Esophagus (tissue), 2 donors: ENCODE results near the gene EIF2S2. TPM values are rescaled to one million over a fixed set of nuclear protein-coding genes. Genes with fewer than 3 reads are reported as not detected.

Source experiments
- H3K27ac ChIP-seq, 2 donors: one replicate each; pipeline ENCODE4 v1.5.1; 2013; ENCODE audit warnings: low read depth in 2 of 2, mild to moderate bottlenecking in 2 of 2, inconsistent platforms in 1 of 2, low read length in 1 of 2, moderate library complexity in 1 of 2
- H3K27me3 ChIP-seq, 2 donors: one replicate each; pipeline ENCODE4 v1.6.1; 2013; ENCODE audit warnings: low read length in 2 of 2, control low read depth in 1 of 2, mild to moderate bottlenecking in 1 of 2; ENCODE audit not compliant: insufficient read depth in 2 of 2, control insufficient read depth in 1 of 2
- H3K36me3 ChIP-seq, 2 donors: one replicate each; pipeline ENCODE4 v1.6.1; 2013; ENCODE audit warnings: low read length in 1 of 2; ENCODE audit not compliant: control insufficient read depth in 2 of 2, insufficient read depth in 2 of 2
- H3K4me1 ChIP-seq, 2 donors: one replicate each; pipeline ENCODE4 v1.6.1; 2013; ENCODE audit warnings: low read length in 1 of 2; ENCODE audit not compliant: control insufficient read depth in 2 of 2, insufficient read depth in 2 of 2
- H3K4me3 ChIP-seq, 2 donors: one replicate each; pipeline ENCODE4 v1.5.1; 2013; ENCODE audit warnings: low read length in 2 of 2, mild to moderate bottlenecking in 2 of 2, low read depth in 1 of 2, moderate library complexity in 1 of 2
- H3K9me3 ChIP-seq, 2 donors: one replicate each; pipeline ENCODE4 v1.6.1; 2013; ENCODE audit warnings: mild to moderate bottlenecking in 2 of 2, low read depth in 1 of 2, low read length in 1 of 2, moderate library complexity in 1 of 2; ENCODE audit not compliant: control insufficient read depth in 2 of 2, insufficient read depth in 1 of 2
- WGBS, 2 donors: extraction: QIAGEN DNeasy Blood & Tissue Kit; methylation state at CpG; one replicate each; pipeline ENCODE4 v1.1.7; 2013; 5-methylcytosine and 5-hydroxymethylcytosine counted together
- polyA plus RNA-seq, 2 donors: library from polyadenylated mRNA; stranded (reverse); fragments of 200-250 nt; gene quantifications; one replicate each; pipeline ENCODE4 v1.2.3, GENCODE V29; 2013
- donor health status: healthy with polysubstance abuse.
- donor health status: Bipolar disorder and iron deficiency.

The EIF2S2 gene
- polyA plus RNA-seq, 2 donors = 25.7 to 62.3 TPM

DNA sequence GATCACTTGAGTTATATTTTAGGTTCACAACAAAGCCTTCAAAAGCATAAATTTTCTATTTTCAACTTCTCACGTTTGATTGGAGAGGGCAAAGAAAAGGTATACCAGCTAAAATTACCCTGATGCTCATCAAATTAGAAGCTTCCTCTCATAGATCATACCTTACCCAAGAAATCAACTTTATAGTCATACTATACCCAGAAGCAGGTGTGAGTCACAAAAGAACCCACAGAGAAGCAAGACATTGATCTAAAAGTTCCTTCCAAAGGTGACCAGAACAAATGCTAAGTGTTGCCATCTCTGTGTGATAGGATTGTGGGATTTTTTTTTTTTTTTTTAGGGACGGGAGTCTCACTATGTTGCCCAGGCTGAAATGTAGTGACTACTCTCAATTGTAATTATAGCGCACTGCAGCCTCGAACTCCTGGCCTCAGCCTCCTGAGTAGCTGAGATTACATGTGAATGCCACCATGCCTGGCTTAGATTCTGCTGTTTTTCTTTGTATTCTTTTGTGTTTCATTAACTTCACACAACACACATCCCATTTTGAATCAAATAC lies 3.3 kb downstream of the EIF2S2 start:
- Histone ChIP-seq H3K36me3 (peaks cover 4 to 10% of the 10 kb centered on the region in 2 donors), H3K9me3 (no peaks in the 10 kb centered on the region), H3K27me3 (no peaks in the 10 kb centered on the region), H3K4me3 (no peak overlapping the region), H3K27ac (no peak overlapping the region), H3K4me1 (no peaks in the 10 kb centered on the region)
- 77% methylated on average over 4 of the region's 4 CpGs for WGBS, 2 donors

DNA sequence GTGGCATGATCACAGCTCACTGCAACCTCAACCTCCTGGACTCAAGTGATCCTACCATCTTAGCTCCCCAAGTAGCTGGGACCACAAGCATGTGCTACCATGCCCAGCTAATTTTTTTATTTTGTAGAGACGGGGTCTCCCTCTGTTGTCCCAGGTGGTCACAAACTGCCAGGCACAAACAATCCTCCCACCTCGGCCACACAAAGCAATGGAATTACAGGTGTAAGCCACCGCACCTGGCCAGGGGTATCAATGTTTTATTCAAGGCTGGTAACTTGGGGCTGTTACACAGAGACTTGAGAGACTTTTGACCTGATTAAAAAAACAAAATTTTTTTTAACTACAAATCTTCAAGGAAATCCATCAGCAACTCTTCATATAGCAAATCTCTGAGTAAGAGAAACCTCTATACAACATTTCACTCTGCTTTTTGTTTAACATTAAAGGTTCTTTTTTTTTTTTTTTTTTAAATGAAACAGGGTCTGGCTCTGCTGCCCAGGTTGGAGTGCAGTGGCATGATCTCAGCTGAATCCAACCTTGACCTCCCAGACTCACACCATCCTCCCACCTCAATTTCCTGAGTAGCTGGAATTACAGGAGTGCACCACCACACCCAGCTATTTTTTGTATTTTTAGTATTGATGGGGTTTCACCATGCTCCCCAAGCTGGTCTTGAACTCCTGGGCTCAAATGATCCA lies 5.9 kb downstream of the EIF2S2 start:
- H3K27ac ChIP-seq = no peak overlapping the region
- H3K9me3 ChIP-seq = no peaks in the 10 kb centered on the region
- H3K4me3 ChIP-seq = no peak overlapping the region
- H3K4me1 ChIP-seq = no peaks in the 10 kb centered on the region
- no peaks in the 10 kb centered on the region for H3K27me3 ChIP-seq
- 93 to 97% methylated on average over 3 of the region's 3 CpGs for WGBS, 2 donors
- H3K36me3 ChIP-seq = peaks cover 6 to 18% of the 10 kb centered on the region in 2 donors

GRCh38 chr20:34104059-34104458 lies 8.0 kb downstream of the EIF2S2 start:
- 87 to 91% methylated on average over 3 of the region's 3 CpGs for WGBS, 2 donors
- no peaks in the 10 kb centered on the region for H3K4me1 ChIP-seq
- H3K4me3 ChIP-seq = no peak overlapping the region
- H3K27ac ChIP-seq = no peak overlapping the region
- no peaks in the 10 kb centered on the region for H3K27me3 ChIP-seq
- no peaks in the 10 kb centered on the region for H3K9me3 ChIP-seq
- peaks cover 6 to 23% of the 10 kb centered on the region in 2 donors for H3K36me3 ChIP-seq

DNA sequence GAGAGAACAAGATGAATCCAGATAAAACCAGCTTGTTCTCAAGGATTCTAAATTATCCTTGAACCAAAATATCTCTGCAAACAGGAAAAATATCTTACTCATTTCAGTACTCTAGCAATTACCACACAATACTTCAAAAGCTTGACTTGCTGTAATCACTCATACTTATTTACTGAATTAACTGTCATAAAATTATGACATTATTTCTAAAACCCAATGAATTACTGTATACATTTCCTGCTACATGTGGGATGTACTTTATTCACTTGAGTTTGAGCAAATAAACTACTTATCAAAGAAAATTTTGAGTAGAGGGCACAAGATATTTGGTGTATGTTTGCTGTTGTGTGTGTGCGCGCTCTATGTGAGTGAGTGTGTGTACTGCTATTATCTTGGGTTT lies 9.7 kb downstream of the EIF2S2 start:
- no peaks in the 10 kb centered on the region for H3K4me1 ChIP-seq
- no peak overlapping the region for H3K4me3 ChIP-seq
- no peak overlapping the region for H3K27ac ChIP-seq
- no peaks in the 10 kb centered on the region for H3K9me3 ChIP-seq
- 96 to 98% methylated on average over 2 of the region's 2 CpGs for WGBS, 2 donors
- peaks cover 6 to 23% of the 10 kb centered on the region in 2 donors for H3K36me3 ChIP-seq
- no peaks in the 10 kb centered on the region for H3K27me3 ChIP-seq

- whole genome bisulfite sequencing, 2 donors = 53 to 75% methylated on average over 3 of the region's 3 CpGs
- H3K4me3 ChIP-seq = no peak overlapping the region
- H3K9me3 ChIP-seq = no peaks in the 10 kb centered on the region
- H3K4me1 ChIP-seq = no peaks in the 10 kb centered on the region
- peaks cover 14 to 32% of the 10 kb centered on the region in 2 donors for H3K36me3 ChIP-seq
- no peak overlapping the region for H3K27ac ChIP-seq
- H3K27me3 ChIP-seq = no peaks in the 10 kb centered on the region
Measured at GRCh38 chr20:34100576-34100975, 11.5 kb downstream of the EIF2S2 start.

DNA sequence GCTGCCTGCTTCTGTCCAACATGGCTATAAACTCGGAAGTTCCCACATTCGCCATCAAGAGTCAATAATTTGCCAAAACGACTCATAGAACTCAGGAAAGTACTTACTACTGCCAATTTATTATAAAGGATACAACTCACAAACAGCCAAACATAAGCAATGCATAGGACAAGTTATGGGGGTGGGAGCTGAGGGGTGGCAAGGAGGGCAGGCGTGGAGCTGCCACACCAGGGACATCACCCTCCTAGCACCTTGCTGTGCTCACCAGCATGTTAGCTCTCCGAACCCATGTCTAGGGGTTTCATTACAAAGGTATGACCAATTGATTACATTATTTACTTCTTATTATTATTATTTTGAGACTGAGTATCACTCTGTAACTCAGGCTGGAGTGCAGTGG lies 12.4 kb downstream of the EIF2S2 start:
- WGBS, 2 donors = 81 to 82% methylated on average over 5 of the region's 5 CpGs

DNA sequence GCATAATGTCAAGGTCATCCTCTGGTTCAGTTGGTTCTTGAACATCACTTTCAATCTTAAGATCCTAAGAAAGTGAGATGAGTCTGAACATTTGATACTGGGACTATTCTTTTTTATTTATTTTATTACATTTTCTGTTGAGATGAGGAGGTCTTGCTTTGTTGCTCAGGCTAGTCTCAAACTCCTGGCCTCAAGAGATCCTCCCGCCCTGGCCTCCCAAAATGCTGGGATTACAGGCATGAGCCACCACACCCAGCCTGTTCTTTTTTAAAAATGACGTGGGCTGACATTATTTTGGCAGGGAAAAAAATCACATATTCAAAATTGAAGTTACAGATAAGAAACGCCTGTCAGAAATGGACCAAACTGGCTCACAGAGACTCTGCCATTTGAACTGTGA lies 13.5 kb downstream of the EIF2S2 start:
- WGBS, 2 donors = 76 to 79% methylated on average over 3 of the region's 3 CpGs
- Histone ChIP-seq H3K27me3 (no peaks in the 10 kb centered on the region), H3K36me3 (peaks cover 11 to 27% of the 10 kb centered on the region in 2 donors), H3K27ac (no peak overlapping the region), H3K4me1 (no peaks in the 10 kb centered on the region), H3K4me3 (no peak overlapping the region), H3K9me3 (no peaks in the 10 kb centered on the region)

More for the DNA sequence above, 12.4 kb downstream of the EIF2S2 start:
- H3K36me3 ChIP-seq = peaks cover 14 to 29% of the 10 kb centered on the region in 2 donors
- H3K4me1 ChIP-seq = no peaks in the 10 kb centered on the region
- H3K27ac ChIP-seq = no peak overlapping the region
- H3K27me3 ChIP-seq = no peaks in the 10 kb centered on the region
- H3K4me3 ChIP-seq = no peak overlapping the region
- H3K9me3 ChIP-seq = no peaks in the 10 kb centered on the region

DNA sequence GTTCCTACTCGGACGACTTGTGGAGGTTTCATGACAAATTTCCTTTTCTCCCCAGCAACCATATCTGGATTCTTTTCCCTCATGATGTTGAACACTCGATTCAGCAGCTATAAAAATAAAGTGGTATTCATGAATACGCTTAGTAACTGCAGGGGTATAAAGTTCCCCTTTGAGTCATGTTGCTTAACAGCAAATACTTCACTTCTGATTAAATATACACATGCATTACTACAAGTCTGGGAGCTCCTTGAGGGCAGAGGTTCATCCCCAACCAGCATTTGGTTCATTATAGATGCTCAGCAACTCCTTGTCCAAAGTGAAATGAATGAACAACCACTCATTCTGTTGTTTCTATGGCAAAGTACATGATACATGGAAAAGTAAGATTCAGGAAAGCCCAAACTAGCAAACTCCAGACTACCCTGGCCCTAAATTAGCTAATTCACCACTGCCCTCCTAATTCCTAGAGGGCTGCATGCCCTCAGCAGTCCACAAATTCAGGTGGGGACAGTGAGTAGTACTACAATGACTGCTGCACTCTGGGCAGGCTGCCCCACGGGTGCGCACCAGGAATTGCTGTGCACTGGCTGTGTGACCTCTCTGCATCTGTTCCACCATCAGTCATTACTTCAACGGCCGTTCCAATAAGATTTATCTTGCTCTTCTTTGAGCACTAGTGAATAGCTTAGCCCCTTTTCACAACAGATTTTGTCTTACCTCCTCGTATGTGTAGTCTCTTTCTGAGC lies 15.2 kb downstream of the EIF2S2 start:
- 85 to 86% methylated on average over 9 of the region's 9 CpGs for WGBS, 2 donors
- peaks cover 11 to 22% of the 10 kb centered on the region in 2 donors for H3K36me3 ChIP-seq
- no peak overlapping the region for H3K4me3 ChIP-seq
- H3K9me3 ChIP-seq = no peaks in the 10 kb centered on the region
- H3K4me1 ChIP-seq = no peaks in the 10 kb centered on the region
- H3K27me3 ChIP-seq = no peaks in the 10 kb centered on the region
- no peak overlapping the region for H3K27ac ChIP-seq

DNA sequence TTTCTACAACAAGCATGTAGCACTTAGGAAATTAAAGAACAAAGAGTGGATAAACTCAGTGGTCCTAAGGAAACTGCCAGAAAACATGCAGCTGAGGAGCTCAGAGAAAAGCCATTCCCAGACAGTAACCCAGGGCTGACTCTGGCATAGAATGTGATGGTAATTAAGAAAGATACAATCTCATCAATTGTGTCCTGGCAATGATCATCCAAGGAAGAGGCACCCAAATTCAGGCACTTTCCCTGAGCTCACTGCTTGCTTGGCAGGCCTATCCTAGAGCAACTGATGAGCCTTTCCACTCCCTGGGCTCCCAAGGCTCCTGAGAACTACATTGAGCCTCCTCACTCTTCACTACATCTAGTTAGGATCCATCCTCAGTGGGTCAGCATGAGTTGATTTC lies 16.2 kb downstream of the EIF2S2 start:
- Histone ChIP-seq H3K27me3 (no peaks in the 10 kb centered on the region), H3K9me3 (no peaks in the 10 kb centered on the region), H3K4me3 (no peak overlapping the region), H3K4me1 (no peaks in the 10 kb centered on the region), H3K36me3 (peaks cover 11 to 20% of the 10 kb centered on the region in 2 donors), H3K27ac (no peak overlapping the region)
